H1 (cell line): Measurements from ENCODE around the gene DDX21. TPM values are rescaled to one million over a fixed set of nuclear protein-coding genes. Genes with fewer than 3 reads are reported as not detected.

Source experiments
- CTCF ChIA-PET: fragments of 300-600 bp; sonication (Branson Sonifier 250); formaldehyde crosslinking; loops from one replicate; lab custom pipeline; 2021; ENCODE audit not compliant: partially characterized antibody; lab: Charles Lee
- POLR2A ChIA-PET: fragments of 300-600 bp; sonication (Branson Sonifier 250); formaldehyde crosslinking; loops from one replicate; lab custom pipeline; 2021; ENCODE audit warnings: inconsistent platforms; ENCODE audit not compliant: partially characterized antibody; lab: Charles Lee
- DNase-seq, 2 experiments: peaks; one replicate each; pipeline versions ENCODE4 v3.0.0 to v3.0.0-alpha.2; 2010 to 2022; ENCODE audit warnings: low spot score in 2 of 2, low read depth in 1 of 2, mixed read lengths in 1 of 2
- FAIRE-seq: peaks from 2 replicates; lab custom pipeline; 2011; peaks lifted over from hg19 to GRCh38; lab: Jason Lieb, UNC
- H2AFZ ChIP-seq: 2 replicates; pipeline ENCODE4 v1.8.1; 2012; ENCODE audit warnings: low read length, inconsistent platforms
- H2AK5ac ChIP-seq: 2 replicates; pipeline ENCODE4 v1.6.1; 2013; ENCODE audit warnings: low read depth, low read length
- H2BK120ac ChIP-seq: replicated peaks from 2 replicates; pipeline ENCODE3; 2013; ENCODE audit warnings: low read depth, low read length, inconsistent platforms
- H2BK12ac ChIP-seq: 2 replicates; pipeline ENCODE4 v1.6.1; 2013; ENCODE audit warnings: low read depth, low read length
- H2BK15ac ChIP-seq: 2 replicates; pipeline ENCODE4 v1.6.1; 2013; ENCODE audit warnings: low read length
- H2BK20ac ChIP-seq: 2 replicates; pipeline ENCODE4 v1.6.1; 2013; ENCODE audit warnings: low read length
- H2BK5ac ChIP-seq: 2 replicates; pipeline ENCODE4 v1.6.1; 2013; ENCODE audit warnings: low read depth, low read length
- H3K14ac ChIP-seq: 2 replicates; pipeline ENCODE4 v1.6.1; 2013; ENCODE audit warnings: inconsistent platforms; ENCODE audit not compliant: insufficient read length
- H3K18ac ChIP-seq: 2 replicates; pipeline ENCODE4 v1.6.1; 2013; ENCODE audit warnings: low read length; ENCODE audit errors: extremely low read depth
- H3K23ac ChIP-seq: 2 replicates; pipeline ENCODE4 v1.6.1; 2013; ENCODE audit warnings: inconsistent platforms; ENCODE audit not compliant: insufficient read length
- H3K23me2 ChIP-seq: 2 replicates; pipeline ENCODE4 v1.6.1; 2013; ENCODE audit warnings: low read depth, low read length
- H3K27ac ChIP-seq: 2 replicates; pipeline ENCODE4 v1.6.1; 2011; ENCODE audit warnings: low read depth, low read length, inconsistent platforms
- H3K27me3 ChIP-seq, 4 experiments: replicated peaks in 1 of 4; 1 replicate in 1 of 4; 2 replicates in 3 of 4; pipeline versions ENCODE4 v1.6.1 to v1.8.1; 2011 to 2013; ENCODE audit warnings: low read length in 3 of 4, mild to moderate bottlenecking in 3 of 4, inconsistent platforms in 2 of 4, mixed read lengths in 2 of 4, moderate library complexity in 1 of 4; ENCODE audit not compliant: control insufficient read depth in 3 of 4, insufficient read depth in 3 of 4; ENCODE audit errors: extremely low read depth in 1 of 4
- H3K36me3 ChIP-seq, 4 experiments: 2 replicates each; pipeline versions ENCODE4 v1.6.1 to v1.8.1; 2011 to 2013; ENCODE audit warnings: mild to moderate bottlenecking in 4 of 4, low read length in 3 of 4, moderate library complexity in 2 of 4, control low read depth in 1 of 4, inconsistent platforms in 1 of 4; ENCODE audit not compliant: insufficient read depth in 4 of 4, control insufficient read depth in 2 of 4
- H3K4ac ChIP-seq: replicated peaks from 2 replicates; pipeline ENCODE3; 2013; ENCODE audit warnings: low read length, low read depth, mixed read lengths, inconsistent platforms; ENCODE audit not compliant: insufficient read length
- H3K4me1 ChIP-seq, 4 experiments: replicated peaks in 1 of 4; 1 replicate in 1 of 4; 2 replicates in 3 of 4; pipeline versions ENCODE4 v1.6.1 to v1.8.1; 2011 to 2013; ENCODE audit warnings: low read length in 3 of 4, inconsistent platforms in 2 of 4, mixed read lengths in 1 of 4; ENCODE audit not compliant: insufficient read depth in 4 of 4, control insufficient read depth in 3 of 4
- H3K4me2 ChIP-seq, 2 experiments: 2 replicates each; pipeline versions ENCODE4 v1.6.1 to v1.8.1; 2011 to 2013; ENCODE audit warnings: low read depth in 2 of 2, low read length in 2 of 2, control low read depth in 1 of 2, inconsistent platforms in 1 of 2, mild to moderate bottlenecking in 1 of 2; ENCODE audit not compliant: insufficient read depth in 1 of 2
- H3K4me3 ChIP-seq, 4 experiments: fragments of 200-600, 300-600 bp in 1 of 4; sonication (generic), shearing (Covaris generic), sonication (Bioruptor Twin) in 1 of 4; 2 replicates each; pipeline versions ENCODE4 v1.5.1 to v1.8.1; 2011 to 2016; ENCODE audit warnings: low read length in 4 of 4, low read depth in 3 of 4, control low read depth in 2 of 4, inconsistent platforms in 2 of 4, mild to moderate bottlenecking in 2 of 4, mixed read lengths in 1 of 4, moderate library complexity in 1 of 4; ENCODE audit not compliant: insufficient read depth in 2 of 4; ENCODE audit errors: extremely low read depth in 1 of 4
- H3K56ac ChIP-seq: replicated peaks from 2 replicates; pipeline ENCODE3; 2013; ENCODE audit warnings: low read depth, mild to moderate bottlenecking, mixed read lengths, low read length, inconsistent platforms; ENCODE audit not compliant: insufficient read length
- H3K79me1 ChIP-seq: 2 replicates; pipeline ENCODE4 v1.6.1; 2013; ENCODE audit warnings: low read depth, low read length, control low read depth
- H3K79me2 ChIP-seq, 2 experiments: 2 replicates each; pipeline versions ENCODE4 v1.6.1 to v1.8.1; 2012 to 2013; ENCODE audit warnings: low read length in 2 of 2, mild to moderate bottlenecking in 2 of 2, inconsistent platforms in 1 of 2; ENCODE audit not compliant: insufficient read depth in 2 of 2, control insufficient read depth in 1 of 2
- H3K9ac ChIP-seq, 4 experiments: replicated peaks in 1 of 4; 1 replicate in 1 of 4; 2 replicates in 3 of 4; pipeline versions ENCODE4 v1.6.1 to v1.8.1; 2011 to 2013; ENCODE audit warnings: low read depth in 3 of 4, low read length in 3 of 4, control low read depth in 2 of 4, mild to moderate bottlenecking in 2 of 4, moderate library complexity in 2 of 4, inconsistent platforms in 1 of 4; ENCODE audit errors: extremely low read depth in 1 of 4
- H3K9me3 ChIP-seq, 2 experiments: 2 replicates each; pipeline versions ENCODE4 v1.6.1 to v1.8.1; 2012 to 2013; ENCODE audit warnings: mild to moderate bottlenecking in 2 of 2, moderate library complexity in 2 of 2, control low read depth in 1 of 2, inconsistent platforms in 1 of 2, low read depth in 1 of 2, low read length in 1 of 2, mixed read lengths in 1 of 2; ENCODE audit not compliant: insufficient read depth in 2 of 2
- H4K20me1 ChIP-seq, 2 experiments: replicated peaks in 1 of 2; 2 replicates each; pipeline versions ENCODE3 to v1.8.1; 2011 to 2013; ENCODE audit warnings: inconsistent platforms in 2 of 2, low read length in 2 of 2, mild to moderate bottlenecking in 1 of 2; ENCODE audit not compliant: insufficient read depth in 2 of 2, control insufficient read depth in 1 of 2
- H4K5ac ChIP-seq: 2 replicates; pipeline ENCODE4 v1.6.1; 2013; ENCODE audit warnings: low read length, low read depth, mixed read lengths, inconsistent platforms; ENCODE audit not compliant: insufficient read length
- H4K8ac ChIP-seq: 2 replicates; pipeline ENCODE4 v1.8.0; 2013; ENCODE audit warnings: mild to moderate bottlenecking, moderate library complexity, low read length, inconsistent platforms; ENCODE audit not compliant: insufficient read depth; ENCODE audit errors: extremely low read depth
- H4K91ac ChIP-seq: replicated peaks from 2 replicates; pipeline ENCODE3; 2013; ENCODE audit warnings: low read length, mixed read lengths, inconsistent platforms; ENCODE audit not compliant: insufficient read length
- ATF2 ChIP-seq: IDR thresholded peaks from 2 replicates; pipeline ENCODE4 v1.6.1; 2012; ENCODE audit warnings: low read length, inconsistent platforms
- CEBPB ChIP-seq: IDR thresholded peaks from 2 replicates; pipeline ENCODE4 v1.6.1; 2012; ENCODE audit warnings: low read depth, low read length
- EZH2 ChIP-seq: fragments of 200-600 bp; sonication (generic); IDR thresholded peaks from 2 replicates; pipeline ENCODE4 v1.7.1; 2012; ENCODE audit warnings: low read depth, mild to moderate bottlenecking, moderate library complexity, low read length, inconsistent platforms; ENCODE audit not compliant: severe bottlenecking
- FOSL1 ChIP-seq: IDR thresholded peaks from 2 replicates; pipeline ENCODE4 v1.6.1; 2011; ENCODE audit warnings: mild to moderate bottlenecking, low read depth, low read length, moderate library complexity; ENCODE audit not compliant: insufficient read depth
- KDM1A ChIP-seq: fragments of 200-600, 300-600 bp; sonication (generic); IDR thresholded peaks from 2 replicates; pipeline ENCODE4 v1.7.1; 2016; ENCODE audit warnings: mild to moderate bottlenecking, low read length, borderline replicate concordance
- POU5F1 ChIP-seq: IDR thresholded peaks from 2 replicates; pipeline ENCODE4 v1.6.1; 2011; ENCODE audit warnings: low read depth, mild to moderate bottlenecking, low read length, moderate library complexity
- RAD21 ChIP-seq, 2 experiments: IDR thresholded peaks in 1 of 2; conservative IDR thresholded peaks in 1 of 2; 2 replicates each; pipeline ENCODE4 v1.6.1; 2011; ENCODE audit warnings: low read depth in 2 of 2, low read length in 2 of 2, improper control_type of control experiment in 1 of 2, inconsistent platforms in 1 of 2, mild to moderate bottlenecking in 1 of 2, moderate library complexity in 1 of 2
- SIRT6 ChIP-seq: IDR thresholded peaks from one replicate; pipeline ENCODE4 v1.7.1; 2012; ENCODE audit warnings: low read length, inconsistent platforms
- SP1 ChIP-seq: IDR thresholded peaks from 2 replicates; pipeline ENCODE4 v1.6.1; 2011; ENCODE audit warnings: low read depth, low read length
- TBP ChIP-seq: IDR thresholded peaks from 2 replicates; pipeline ENCODE4 v1.6.1; 2011; ENCODE audit warnings: low read depth, low read length, improper control_type of control experiment
- WGBS, 2 experiments: shearing (Covaris generic) in 1 of 2; methylation state at CpG; one replicate each; pipeline versions ENCODE4 v1.1.6 to v1.1.7; 2013 to 2015; ENCODE audit warnings: low lambda C conversion rate in 2 of 2, mixed read lengths in 2 of 2, inconsistent platforms in 1 of 2, low coverage in 1 of 2, missing lambda C conversion rate in 1 of 2; ENCODE audit not compliant: insufficient replicate concordance in 2 of 2, insufficient coverage in 1 of 2, insufficient read length in 1 of 2; ENCODE audit errors: extremely low coverage in 1 of 2, missing lambda C conversion rate in 1 of 2; 5-methylcytosine and 5-hydroxymethylcytosine counted together
- polyA plus RNA-seq, 7 experiments: library from polyadenylated mRNA; depleted of rRNA in 3 of 7; stranded (reverse) in 5 of 7; unstranded in 2 of 7; fragments of >200 nt in 5 of 7; fragments of 200-250 nt in 2 of 7; gene quantifications; 1 replicate in 5 of 7; 2 replicates in 1 of 7; 4 replicates in 1 of 7; pipeline versions ENCODE4 v1.2.1 to v1.2.3, GENCODE V29; 2011 to 2013; ENCODE audit warnings: missing spikeins in 2 of 7, mixed read lengths in 2 of 7
- total RNA-seq: library from RNA; stranded (reverse); fragmentation: NEBNext Ultra II Directional; extraction: Animal tissue kit (Norgen Biotek cat#: 25700); gene quantifications from 2 replicates; pipeline ENCODE4 v1.2.1, GENCODE V29; 2021

DDX21 gene
- total and polyA plus RNA-seq, 2 of the 8 experiments (the other 6 are each of a cell fraction or from before 2014, with no cell fraction given) = 67.0 to 195 TPM

- Histone ChIP-seq H3K27me3 (no peaks in the 10 kb centered on the region), H3K9me3 (peaks cover 6 to 11% of the 10 kb centered on the region in 2 experiments; a peak in 3 of 4 replicates), H3K18ac (no peak overlapping the region), H4K20me1 (no peaks in the 10 kb centered on the region), H3K36me3 (no peaks in the 10 kb centered on the region), H3K56ac (no peak overlapping the region), H3K4me1 (no peaks in the 10 kb centered on the region), H4K5ac (no peak overlapping the region), H3K4me2 (no peak overlapping the region), H3K14ac (no peak overlapping the region), H2AFZ (no peak overlapping the region), H2BK5ac (no peak overlapping the region), H3K27ac (no peak overlapping the region), H3K23ac (no peak overlapping the region), H3K23me2 (no peaks in the 10 kb centered on the region), H3K79me1 (no peaks in the 10 kb centered on the region), H3K79me2 (no peaks in the 10 kb centered on the region), H4K91ac (no peak overlapping the region), H3K9ac (no peak overlapping the region), H3K4me3 (no peak overlapping the region), H2BK12ac (no peak overlapping the region), H3K4ac (no peak overlapping the region), H2BK120ac (no peak overlapping the region), H2BK20ac (no peak overlapping the region), H4K8ac (no peak overlapping the region), H2AK5ac (no peak overlapping the region), H2BK15ac (no peak overlapping the region)
- ChIA-PET POLR2A (no interaction called here), CTCF (interaction anchor here (0.6 to 1.4 kb wide), 6 partner anchors 12 to 48 kb away, joined by 3 to 4 read pairs (median 4); no protein-coding TSS in a partner anchor)
- no peak for DNase-seq
- no peak for FAIRE-seq
- WGBS, 2 experiments = 86% methylated on average over 4 of the region's 4 CpGs; no CpG with 5 or more reads in 1 of the 2 experiments
- no peak for TF ChIP-seq KDM1A
- no peak for TF ChIP-seq POU5F1
- TF ChIP-seq ATF2 = no peak
- TF ChIP-seq CEBPB = no peak
- no peak for TF ChIP-seq TBP
- no peak for TF ChIP-seq RAD21 (IDR thresholded peaks at IDR 0.05 in 1 of 2, conservative IDR thresholded peaks at IDR 0.05 in 1 of 2; ENCODE audit: low read depth in 2 of 2, low read length in 2 of 2)
- TF ChIP-seq FOSL1 = no peak
- TF ChIP-seq SIRT6 = no peak
- TF ChIP-seq EZH2 = no peak
- no peak for TF ChIP-seq SP1
Observed at GRCh38 chr10:69025370-69025896, 69.5 kb downstream of the DDX21 start.
